Stimulated activated CD8-positive, alpha-beta memory T cell treated with anti-CD3 and anti-CD28 coated beads, Interleukin-7, amount 100 ng/mL, for 48 hours (primary cell): Measurements from ENCODE around the gene ACO1.
"Not testable (repeated sequence)": the region's sequence is repeated elsewhere in the genome, so short reads cannot be mapped to it uniquely, and the experiment has no call there.

Experiments
- DNase-seq, 2 donors: peaks; one replicate each; pipeline ENCODE4 v3.0.0-alpha.2; 2020; ENCODE audit warnings: low read depth in 1 of 2; ENCODE audit errors: extremely low read depth in 1 of 2

ACO1 gene

DNA sequence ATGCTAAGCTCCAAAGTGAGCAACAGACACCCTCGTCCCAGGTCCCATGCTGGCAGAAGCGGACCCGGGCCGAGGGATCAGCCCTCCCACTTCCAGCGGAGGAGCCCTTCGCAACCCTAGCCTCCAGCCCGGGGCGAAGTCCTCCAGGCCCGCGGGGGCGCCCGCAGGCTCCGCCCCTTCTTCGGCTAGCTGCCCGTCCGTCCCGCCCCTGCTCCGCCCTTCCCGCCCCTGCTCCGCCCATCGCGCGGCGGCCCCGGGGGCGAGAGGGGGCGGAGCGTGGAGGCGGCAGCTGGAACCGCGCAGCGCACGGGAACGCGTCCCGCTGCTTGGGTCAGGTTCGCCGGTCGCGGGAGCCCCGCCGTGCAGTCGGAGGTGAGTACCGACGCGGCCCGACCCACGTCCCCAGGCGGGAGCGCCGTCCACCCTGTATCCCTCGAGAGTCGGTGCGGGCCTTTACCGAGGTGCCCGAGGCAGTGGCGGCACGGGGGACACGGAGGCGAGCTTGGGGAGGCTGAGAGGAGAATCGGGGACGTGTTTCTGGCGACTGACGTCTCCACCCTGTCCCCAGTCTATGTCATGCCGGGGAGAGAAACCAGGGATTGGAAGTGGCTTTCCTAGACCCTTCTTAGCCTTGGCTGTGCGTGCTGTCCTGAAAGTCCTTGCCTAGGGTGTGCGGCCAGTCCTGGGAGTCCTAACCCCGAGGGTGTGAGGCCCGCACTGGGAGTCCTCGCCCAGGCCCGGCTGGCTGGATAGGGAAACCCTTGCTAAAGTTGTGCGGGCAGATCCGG is at the start of gene ACO1:
Gene ACO1, plus strand, starts transcription at position 280 of the 788 bp plus-strand sequence. CDS start 20,864 bp downstream, outside the sequence.
- peak; percentile 69 to 76 for DNase-seq

DNA sequence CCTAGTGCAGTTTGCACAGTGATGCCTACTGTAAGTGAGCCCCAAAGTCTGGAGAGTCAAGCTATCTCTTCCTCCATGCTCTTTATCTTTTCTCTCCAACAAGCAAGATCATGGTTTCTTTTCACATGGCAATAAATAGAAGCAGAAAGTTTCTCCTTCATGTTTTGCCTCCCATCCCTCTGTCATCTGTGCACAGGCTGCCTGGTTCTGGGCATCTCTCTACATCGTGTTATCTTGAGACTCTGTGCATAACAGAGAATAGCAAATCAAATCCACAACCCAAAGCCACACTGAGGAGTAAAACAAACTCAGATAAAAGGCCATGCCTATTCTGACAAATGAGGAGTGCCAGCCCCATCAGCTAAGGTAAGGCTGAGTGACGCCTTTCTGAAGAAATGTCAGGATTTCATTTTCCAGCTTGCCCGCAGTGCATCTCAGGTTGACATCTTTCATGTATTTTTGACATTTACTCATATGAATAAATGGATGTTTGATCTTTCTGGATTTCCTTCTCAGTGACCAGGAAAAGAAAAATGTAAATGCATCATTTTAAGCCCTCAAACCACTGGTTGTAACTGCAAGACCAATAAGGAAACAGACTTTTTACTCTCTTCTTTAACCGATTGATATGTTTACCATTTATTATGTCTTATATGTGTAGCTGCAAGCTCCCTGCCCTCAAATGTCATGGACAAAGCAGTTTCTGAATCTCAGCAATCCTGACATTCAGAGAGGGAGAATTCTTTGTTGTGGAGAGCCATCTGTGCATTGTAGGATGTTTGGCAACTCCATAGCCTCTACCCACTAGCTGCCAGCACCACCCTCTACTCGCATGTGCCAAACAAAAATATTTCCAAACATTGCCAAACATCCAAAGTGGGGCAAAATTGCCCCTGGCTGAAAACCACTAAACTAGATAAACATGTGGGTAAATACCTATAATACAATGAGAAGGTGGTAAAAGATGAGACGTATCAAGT is 49.2 kb upstream of the ACO1 start:
- no peak for DNase-seq

DNA sequence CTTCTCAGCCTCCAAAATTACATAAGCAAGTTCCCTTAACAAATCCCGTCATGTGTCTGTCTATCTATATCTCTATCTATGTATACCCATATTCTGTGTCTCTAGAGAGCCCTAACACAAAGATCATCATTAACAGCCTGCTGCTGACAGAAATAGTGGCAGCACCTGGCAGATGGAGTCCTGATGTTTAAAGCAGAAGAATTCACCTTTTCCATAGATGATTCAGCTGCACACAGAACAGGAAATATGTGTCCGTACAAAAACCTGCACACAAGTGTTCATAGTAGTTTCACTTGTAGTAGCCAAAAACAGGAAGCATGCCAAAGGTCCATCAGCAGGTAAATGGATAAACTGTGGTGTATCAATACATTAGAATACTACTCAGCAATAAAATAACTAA is 45.0 kb upstream of the ACO1 start:
- DNase-seq, result no peak

DNA sequence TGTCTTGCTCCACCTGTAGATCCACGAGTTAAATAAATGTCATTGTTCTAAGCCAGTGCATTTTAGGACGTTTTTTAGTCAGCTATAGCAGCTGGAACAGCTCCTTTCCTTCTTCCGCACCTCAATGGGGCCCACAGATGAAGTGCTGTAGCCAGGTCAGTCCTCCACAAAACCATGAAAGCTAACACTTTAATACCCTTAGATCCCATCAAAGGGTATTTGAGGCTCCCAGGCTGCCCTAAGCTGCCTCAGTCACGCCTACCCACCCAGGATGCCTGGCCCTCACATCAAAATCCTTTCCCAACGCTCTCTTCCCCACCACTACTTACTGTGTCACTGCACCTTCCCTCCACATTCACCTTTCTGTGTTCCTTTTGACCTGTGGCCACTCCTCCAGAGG is 44.1 kb upstream of the ACO1 start:
- no peak for DNase-seq

DNA sequence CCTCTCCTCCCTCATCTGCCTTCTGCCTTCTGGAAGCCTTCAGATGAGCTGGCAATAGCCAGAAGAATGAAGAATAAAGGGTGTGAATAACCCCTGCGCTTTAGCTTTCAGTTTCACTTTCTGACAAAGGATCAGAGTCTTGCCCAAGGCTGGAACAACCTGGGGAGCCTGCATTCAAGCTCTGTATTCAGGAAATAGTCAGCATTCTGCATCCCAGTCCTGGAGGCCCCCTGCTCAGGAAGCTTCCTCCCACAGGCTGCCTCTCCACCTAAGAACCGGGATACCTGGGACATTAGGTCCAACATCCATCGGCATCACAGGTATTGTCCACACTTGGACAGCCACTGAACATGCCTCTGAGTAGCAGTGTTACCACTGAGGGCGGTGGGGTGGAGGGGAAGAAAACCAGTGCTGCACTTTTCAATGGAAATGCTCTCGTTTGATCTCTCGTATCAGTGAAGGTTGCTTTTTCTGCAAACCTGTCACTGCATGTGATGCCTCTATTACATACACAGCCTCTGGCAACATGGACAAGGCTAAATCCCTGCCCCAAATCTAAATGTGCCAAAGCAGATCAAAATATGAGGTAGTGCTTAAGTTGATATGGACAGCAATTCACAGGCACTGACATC is 39.8 kb upstream of the ACO1 start:
- DNase-seq, result no peak

DNA sequence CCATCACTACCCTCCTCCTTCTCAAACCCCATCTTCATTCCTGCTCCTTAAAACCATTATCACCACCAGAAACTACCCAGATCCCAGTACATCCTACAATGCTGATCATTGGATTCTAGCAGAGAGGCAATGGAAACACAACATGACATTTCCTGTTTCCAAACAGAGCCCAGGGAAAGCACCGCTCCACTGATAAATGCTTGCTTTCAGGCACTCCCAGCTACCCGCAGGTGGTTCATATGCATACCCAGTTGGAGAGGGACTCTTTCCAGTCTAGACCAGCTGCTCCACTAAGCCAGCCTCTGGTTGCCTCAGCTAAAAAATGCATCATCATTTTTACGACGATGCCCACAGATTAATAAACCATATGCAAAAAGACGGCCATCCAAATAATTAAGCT is 39.2 kb upstream of the ACO1 start:
- no peak for DNase-seq

DNA sequence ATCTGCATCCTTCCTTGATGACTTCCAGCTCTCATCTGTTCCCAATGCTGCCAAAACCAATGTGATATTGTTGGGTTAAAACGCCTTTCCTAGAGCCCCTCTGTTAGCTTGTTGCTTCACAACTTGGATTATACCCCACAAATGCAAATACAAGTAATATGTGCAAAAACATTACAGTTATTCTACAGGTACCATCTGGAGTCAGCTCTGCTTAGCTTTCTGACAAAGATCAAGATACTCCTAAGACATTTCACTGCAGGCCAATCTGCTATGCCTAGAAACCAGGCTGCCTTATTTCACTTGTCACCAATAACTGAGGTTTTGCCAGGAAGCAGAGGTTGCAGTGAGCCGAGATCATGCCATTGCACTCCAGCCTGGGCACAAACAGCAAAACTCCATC is 36.9 kb upstream of the ACO1 start:
- DNase-seq, result no peak

DNA sequence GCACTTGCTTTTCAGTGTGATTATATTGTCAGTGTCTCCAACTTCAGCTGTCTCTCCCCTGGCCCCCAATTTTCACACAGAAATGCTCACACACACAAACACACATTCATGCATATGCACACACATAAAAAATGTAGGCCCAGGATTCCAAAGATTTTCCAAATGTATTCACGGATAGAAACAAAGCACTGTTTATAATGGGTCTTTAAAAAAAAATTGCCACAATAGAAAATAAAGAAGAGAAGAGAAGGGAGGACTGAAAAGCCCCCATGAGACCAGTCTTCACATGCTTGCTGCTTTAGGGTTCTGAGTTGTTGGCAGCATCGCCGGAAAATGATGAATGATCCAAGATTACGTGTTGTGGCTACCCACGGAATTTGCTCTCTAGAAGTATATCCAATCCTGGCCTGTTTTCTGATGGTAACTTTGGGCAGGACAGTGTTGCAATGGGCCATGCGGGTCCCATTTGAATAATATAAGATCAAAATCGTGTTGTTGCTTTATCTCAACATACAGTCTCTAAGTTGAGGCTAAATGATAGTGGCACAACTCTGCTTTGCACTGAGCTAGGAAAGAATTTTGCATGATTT is 36.2 kb upstream of the ACO1 start:
- no peak for DNase-seq

DNA sequence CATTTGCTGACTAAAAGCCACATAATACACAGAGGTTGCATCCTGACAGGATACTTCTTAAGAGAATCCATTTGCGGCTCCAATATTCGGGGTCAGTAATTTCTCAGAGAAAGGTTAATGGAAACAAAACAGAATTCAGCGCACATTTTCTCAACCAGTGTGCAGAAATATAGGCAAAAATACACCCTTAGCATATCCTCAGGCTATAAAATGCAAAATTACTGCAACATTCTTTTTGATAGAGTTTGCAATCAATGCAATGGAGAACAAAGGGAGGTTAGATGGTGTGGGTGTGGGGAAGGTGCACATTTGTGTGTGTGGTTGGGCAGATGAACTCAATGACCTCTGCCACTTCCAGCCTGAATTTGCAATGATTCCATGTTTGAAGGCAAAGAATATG is 35.4 kb upstream of the ACO1 start:
- no peak for DNase-seq

DNA sequence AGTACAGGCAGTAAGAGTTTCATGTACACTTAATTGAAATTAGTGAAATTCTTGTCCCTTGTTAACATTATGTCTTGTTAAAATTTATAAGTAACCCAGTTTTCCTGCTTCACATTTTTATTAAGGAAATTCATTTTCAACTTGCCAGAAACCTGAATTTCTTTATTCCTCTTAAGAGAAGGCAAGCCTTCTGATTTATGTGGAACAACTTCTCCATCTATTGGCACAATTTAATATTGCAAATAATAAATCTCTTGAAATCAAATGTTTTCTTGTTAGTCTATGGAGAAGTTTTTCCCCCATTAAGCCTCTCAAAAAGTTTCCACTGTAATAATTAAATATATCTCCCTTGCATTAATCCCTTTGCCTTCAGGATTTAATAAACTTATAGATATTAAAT is 33.8 kb upstream of the ACO1 start:
- no peak for DNase-seq

DNA sequence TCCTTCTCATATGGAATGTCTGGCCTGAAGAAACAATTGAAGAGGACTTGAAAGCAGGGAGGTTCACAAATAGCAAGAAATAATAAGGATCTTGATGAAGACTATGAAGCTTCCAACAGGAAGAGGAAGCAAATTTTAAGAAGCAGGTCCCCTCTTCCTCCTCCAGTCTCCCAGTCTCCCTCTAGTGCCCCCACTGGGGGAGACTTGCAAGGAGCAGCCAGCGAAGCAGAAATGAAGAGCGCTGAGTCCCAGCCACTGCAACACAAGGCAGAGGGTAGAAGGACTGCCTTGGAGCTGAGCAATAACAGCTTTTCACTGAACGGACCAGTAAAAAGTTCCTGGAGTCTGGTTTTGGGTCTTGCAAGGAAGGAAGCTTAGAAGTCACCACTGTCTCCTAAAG is 32.6 kb upstream of the ACO1 start:
- no peak for DNase-seq

DNA sequence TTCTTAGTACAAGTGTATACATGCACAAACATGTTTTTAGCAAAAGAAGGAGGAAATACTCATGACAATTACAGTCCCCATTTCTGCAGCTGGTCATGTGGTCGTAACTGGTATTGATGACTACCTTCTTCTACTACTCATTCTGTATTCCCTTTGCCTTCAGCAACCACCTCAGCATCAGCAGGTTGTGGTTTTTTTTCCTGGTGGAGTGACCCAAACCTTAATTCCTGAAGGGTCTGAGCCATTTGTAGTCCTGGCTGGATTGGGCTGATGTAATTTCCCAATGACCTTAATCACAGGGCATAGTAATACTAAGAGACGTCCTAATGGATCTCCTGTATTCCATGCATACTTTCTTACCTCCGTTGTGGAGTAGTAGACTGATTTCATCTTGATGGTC is 31.0 kb upstream of the ACO1 start:
- DNase-seq, result not testable (repeated sequence)

DNA sequence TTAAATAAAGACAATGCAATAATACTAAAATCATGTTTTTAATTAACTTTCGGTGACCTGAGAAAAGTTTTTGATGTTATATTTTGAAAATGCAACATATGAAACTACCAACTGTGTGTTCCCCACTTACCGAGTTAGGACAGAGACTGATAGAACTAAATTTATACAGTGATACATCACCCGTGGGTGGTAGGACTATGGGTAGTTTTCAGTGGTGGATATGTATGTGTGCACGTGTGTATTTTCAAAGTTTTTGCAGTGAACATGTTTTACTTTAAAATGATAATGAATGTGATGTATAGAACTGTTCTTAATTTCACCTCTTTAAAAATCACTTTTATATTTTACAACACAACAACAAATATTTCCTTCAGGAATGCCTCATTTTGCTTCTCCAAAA is 25.0 kb upstream of the ACO1 start:
- no peak for DNase-seq

DNA sequence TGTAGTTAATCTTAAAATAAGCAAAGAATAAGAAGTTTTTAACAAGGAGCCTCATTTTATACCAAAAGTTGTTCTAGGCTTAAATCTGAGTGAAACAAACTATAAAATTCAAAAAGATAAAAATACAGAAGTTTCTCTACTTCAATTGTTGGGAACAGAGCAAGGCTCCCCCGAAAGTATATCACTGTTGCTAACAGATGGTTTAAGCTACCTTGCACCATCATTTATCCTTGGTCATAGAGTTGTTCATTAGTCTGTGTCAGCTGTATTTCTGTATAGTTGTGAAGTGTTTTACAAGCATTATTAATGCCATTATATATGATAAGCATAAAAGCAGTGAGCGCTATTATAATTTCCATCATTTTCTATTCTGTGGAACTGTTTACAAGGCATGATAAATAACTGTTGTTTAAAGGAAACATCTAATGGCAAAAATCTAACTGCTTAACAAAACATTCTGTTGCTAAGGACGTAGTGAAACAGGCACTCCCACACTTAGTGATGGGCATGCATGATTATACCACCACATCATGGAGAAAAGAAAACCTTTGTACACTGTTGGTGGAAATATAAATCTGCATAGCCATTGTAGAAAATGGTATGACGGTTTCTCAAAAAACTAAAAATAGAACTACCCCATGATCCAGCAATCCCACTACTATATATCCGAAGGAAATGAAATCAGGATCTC is 23.3 kb upstream of the ACO1 start:
- no peak for DNase-seq

DNA sequence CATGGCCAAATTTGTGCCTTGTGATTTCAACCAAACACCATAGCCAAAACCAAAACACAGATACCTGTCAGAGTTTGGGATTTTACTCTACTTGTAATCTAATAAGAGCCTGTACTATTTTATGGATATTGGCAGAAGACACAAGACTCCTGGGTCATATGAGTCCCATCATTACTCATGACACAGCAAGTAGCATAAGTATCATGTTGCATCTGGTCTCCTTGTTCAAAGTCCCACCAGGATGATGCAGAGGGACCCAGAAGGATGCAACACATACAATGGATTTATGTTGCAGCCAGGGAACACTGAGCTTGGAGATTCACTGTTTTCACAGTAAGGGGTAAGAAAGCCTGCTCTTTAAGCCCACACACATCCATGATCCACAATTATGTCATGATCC is 13.2 kb upstream of the ACO1 start:
- DNase-seq, result no peak

DNA sequence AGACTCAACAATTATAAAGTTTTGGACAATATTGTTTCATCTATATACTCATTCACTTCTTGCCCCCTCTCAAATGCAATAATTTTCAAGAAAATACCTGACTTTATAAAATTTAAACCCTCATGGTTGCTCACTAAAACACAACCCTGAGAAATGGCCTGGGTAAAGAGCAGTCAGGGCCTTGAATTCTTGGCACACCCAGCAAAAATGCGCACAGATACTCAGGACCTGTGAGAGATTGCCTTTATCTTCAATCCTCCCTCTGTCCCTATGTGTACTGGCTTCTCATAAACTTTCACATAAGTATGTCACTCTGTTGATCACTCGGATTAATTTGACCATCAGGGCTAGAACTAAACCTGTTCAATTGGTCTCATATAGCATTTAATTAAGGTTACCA is 12.8 kb upstream of the ACO1 start:
- DNase-seq, result no peak

DNA sequence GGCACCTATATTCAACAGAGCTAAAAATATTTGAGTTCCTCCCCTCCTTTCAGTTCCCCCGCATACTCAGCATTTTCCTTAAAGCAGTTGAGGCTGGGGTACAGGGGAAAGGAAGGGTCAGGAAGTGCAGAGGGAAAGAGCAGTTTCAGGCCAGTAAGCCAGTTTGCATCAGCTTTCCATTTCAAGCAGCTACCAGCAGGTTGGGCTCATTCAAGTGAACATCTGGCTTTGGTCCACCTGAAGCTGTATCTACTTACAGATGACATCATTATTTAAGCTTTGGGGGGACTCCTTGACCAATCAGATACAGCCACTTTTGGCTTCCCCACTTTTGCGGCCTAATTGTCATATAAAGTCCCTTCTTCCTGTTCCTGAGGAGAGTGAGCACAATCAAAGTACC is 8.2 kb upstream of the ACO1 start:
- no peak for DNase-seq

DNA sequence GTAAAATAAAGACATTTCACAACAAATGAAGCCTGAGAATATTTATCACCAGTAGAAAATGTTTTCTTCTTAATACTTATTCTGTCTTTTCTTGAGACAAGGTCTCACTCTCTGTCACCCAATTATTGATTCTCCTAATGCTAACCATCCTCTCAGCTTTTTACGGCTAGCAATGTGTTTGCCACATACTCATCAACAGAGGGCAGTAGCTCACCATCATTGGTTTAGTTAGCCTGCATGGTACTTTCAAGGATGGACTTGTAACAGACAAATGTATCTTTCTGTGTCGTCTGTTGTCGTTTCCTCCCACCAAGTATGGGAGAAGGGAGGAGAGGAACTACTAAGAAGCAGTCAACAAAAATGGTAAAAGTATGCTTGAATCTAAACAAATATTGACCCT is 5.9 kb upstream of the ACO1 start:
- DNase-seq, result no peak

DNA sequence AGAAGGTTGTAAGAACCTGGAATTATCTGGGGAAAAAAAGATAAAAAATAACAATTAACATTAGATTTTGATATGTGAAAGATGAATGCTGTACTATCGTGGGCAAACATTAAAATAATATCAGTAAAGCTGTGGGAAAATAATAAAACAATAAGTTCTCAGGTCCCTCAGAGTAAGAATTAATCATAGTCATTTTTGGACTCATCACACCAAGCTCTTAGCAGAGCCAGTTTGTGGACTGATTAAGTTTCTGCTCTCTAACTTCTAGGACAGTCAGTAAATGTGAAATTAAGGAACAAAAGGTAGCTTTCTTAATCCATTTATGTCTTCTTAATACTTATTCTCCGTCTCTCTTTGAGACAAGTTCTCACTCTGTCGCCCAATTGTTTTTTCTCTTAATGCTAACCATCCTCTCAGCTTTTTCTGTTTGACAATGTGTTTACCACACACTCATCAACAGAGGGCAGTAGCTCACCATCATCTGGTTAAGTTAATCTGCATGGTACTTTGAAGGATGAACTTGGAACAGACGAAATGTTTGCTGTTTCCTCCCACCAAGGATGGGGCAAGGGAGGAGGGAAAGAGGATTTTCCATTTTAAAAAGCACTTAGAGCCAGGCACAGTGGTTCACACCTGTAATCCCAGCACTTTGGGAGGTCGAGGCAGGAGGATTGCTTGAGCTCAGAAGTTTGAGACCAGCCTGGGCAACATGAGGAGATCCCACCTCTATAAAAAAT is 5.3 kb upstream of the ACO1 start:
- DNase-seq, result no peak

DNA sequence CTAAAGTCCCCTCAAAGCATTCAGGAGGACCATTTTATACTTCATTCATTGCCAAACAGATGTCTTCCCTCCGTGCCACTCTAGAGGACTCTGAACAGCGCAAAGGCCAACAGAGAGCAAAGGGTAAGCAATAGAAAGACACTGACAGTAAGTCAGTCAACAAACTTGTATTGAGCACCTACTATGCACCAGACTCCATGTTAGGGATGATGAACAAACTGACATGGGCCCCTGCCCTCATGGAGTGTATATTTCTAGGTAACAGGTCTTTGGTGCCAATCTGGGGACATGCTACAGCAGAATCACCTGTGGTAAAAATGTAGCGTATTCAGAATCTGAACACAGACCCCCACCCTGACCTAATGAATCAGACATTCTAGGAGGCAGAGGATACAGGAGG is 3.5 kb upstream of the ACO1 start:
- no peak for DNase-seq
